Eye (tissue), 1 donor: ENCODE data around the gene CARF.

Experiments used
- DNase-seq: peaks from one replicate; pipeline ENCODE4 v3.0.0-alpha.2; 2015

The CARF gene

DNA sequence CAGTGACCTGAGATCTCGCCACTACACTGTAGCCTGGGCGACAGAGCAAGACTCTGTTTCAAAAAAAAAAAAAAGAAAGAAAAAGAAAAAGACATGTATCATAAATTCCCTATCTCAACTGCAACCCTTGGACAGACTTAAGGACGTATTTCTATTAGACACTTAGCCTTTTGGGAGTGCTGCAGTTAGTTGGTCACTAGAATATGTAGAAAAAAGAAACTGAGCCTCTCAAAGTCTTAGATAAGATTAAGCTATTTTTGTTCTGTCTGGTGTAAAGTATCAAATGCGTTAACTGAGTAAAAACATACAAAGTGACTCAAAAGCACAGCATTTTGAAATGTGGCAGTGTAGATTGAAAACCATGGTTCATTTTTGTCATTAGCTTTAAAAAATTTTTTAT lies 109.9 kb downstream of the CARF start:
- no peak for DNase-seq

DNA sequence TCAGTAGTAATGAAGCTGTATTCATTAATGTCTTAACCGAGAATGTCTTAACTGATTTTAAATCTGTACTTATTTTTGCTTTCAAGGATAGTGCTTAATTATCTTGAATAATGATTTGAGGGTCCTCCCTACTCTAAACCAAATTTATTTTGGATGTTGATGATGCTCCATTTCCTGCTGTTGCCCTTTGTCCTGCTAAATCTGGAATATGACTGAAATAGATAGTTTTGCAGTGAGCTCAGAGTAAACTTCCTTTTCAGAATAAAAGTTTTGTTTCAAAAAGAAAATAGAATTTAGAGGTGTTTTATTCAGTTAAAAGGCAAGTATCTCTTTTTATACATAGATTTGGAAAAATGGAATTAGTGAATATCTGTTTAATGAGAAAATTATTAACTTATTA lies 110.7 kb downstream of the CARF start:
- DNase-seq: no peak

DNA sequence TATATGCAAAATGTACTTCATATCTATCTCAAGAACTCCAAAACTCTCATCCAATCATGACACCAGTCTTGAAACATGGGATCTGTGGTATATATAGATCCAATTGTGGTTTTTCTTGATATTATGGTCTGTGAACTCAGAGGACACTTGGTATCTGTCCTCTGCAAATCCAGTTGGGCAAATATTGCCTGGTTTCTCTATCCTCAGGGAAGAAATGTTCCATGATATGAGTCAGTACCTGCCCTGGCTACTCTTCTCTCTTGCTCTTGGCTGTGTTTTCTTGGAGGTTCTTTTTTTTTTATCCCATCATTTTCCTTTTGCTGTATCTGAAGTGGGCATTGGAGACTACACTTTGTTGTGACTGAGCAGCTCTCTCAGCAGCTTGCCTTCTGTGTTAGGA lies 113.5 kb downstream of the CARF start:
- DNase-seq: no peak

DNA sequence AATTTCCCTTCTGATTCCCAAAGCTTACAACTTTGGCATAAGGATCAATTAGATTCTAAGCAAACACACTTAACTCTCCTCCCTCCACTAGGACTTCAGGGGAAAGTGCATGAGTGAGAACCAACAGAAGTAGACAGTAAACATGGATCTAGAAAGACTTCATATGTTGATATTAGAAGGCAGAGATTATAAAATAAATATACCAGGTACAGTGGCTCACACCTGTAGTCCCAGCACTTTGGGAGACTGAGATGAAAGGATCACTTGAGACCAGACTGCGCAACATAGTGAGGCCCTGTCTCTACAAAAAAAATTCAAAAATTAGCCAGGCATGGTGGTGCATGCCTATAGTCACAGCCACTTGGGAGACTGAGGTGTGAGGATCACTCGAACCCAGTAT lies 118.5 kb downstream of the CARF start:
- DNase-seq: no peak

DNA sequence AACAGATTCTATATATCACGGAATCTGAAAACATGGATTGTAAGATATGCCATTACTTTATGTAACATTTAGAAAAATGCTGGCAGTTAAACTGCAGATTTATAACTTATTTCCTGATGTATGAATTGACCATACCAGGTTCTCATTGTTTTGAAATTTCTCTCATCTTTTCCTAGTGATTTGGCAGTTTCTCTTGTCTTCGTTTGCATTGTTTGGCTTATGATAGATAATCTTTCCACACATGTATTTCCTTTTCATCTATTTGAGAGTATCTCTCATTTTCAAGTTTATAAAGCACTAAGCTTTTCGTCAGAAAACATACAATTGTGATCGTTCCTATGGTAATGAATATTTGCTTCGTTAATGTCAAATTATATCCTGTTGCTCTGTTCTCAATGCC lies 118.9 kb downstream of the CARF start:
- DNase-seq: no peak

DNA sequence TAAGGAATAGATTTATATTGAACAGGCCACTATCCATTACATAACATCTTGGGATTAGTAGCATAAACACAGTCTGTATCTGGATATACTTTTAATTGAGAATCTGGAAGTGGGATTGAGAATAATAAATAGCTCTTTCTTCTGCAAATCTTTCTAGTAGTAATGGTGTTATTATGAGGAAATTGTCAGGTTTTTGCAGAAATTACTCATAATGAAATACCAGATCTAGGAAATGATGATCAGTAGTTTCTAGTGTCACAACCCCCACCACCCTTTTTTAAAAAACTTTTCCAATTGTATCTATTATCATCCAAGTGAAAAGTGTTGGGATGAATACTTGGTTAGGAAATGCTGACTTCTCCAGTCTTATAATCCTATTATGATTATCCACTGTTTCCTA lies 121.3 kb downstream of the CARF start:
- DNase-seq: no peak

DNA sequence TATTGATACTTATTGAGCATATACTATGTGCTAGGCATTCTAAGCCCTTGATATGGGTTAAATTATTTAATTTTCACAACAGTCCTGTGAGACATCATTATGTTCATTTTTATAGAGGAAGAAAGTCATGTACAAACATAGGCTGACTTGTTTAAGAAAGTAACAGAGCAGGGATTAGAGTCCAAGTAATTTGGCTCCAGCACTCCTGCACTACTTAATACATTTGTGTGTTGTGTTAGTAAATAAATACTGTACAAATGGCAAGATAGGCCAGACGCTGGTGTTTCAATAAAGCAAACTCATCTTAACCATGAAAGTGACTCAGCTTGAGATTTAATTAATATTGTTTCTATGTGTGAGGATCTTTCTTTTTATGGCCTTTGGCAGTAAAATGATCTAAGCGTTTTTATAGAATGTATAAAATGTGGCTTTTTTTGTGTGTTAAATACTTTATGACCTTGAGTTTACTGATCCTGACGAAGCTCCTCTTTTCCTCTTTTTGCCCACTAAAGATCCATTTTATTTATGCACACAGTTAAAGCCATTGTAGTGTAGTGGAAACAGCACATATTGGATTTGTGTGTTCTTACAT lies 123.9 kb downstream of the CARF start:
- DNase-seq: no peak
